NK-92 (cell line): ENCODE results near the gene TLR10.
"Not testable (repeated sequence)": the region's sequence is repeated elsewhere in the genome, so short reads cannot be mapped to it uniquely, and the experiment has no call there.

Experiments used
- DNase-seq: peaks from one replicate; lab custom pipeline; 2025; ENCODE audit not compliant: unreplicated experiment; lab: John Stamatoyannopoulos, UW

TLR10 gene, protein sequence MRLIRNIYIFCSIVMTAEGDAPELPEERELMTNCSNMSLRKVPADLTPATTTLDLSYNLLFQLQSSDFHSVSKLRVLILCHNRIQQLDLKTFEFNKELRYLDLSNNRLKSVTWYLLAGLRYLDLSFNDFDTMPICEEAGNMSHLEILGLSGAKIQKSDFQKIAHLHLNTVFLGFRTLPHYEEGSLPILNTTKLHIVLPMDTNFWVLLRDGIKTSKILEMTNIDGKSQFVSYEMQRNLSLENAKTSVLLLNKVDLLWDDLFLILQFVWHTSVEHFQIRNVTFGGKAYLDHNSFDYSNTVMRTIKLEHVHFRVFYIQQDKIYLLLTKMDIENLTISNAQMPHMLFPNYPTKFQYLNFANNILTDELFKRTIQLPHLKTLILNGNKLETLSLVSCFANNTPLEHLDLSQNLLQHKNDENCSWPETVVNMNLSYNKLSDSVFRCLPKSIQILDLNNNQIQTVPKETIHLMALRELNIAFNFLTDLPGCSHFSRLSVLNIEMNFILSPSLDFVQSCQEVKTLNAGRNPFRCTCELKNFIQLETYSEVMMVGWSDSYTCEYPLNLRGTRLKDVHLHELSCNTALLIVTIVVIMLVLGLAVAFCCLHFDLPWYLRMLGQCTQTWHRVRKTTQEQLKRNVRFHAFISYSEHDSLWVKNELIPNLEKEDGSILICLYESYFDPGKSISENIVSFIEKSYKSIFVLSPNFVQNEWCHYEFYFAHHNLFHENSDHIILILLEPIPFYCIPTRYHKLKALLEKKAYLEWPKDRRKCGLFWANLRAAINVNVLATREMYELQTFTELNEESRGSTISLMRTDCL

DNA sequence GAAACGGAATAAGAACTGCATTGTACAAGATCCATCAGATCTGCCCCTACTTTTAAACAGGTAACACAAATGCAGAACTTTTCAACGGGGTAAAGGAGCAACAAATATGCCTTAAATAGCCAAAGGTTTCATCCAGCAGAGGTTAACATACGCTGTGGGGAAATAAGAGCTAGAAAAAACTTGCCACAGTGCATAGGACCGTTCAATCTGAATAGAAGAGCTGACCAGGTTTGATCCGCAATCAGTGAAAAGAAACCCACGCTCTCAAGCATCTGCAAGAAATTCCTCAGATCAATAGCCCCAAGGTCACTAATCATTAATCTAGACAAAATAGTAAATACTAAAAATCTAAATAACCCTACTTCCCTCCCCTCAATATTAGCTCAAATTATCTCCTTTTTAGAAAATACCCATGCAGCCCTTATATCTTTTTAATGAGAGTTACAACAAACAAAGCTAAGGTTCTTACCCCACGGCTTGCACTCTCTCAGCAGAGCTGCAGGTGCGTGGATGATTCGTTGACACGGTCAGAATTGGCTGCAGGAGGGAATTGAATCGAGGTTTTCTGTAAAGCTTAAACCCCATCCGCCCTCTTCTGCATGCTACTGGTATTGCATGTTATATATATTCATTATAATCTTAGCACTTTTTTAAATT lies at the start of gene TLR10:
Gene TLR10 (minus strand): TSS at position 539 of the 657 bp plus-strand sequence. CDS start 7,400 bp downstream, outside the sequence.
- no peak for DNase-seq

DNA sequence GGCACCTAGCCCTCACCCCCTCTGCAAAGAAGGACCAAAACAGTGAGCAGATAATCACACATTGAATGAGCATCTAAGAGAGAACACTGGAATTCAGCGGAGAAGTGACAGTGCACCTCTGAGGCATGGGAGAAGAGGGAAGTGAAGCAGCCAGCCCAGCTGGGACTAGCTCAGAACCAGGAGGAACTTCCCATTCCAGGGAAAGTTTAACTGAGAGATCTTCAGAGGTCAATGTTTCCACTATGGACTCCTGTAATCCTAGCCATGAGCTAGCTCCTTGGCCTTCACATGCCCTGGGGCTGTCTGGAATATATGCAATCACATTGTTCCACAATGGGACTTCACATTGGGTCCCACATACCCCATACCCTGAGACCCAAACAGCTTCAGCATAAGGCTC lies 49.4 kb upstream of the TLR10 start:
- DNase-seq, result no peak

DNA sequence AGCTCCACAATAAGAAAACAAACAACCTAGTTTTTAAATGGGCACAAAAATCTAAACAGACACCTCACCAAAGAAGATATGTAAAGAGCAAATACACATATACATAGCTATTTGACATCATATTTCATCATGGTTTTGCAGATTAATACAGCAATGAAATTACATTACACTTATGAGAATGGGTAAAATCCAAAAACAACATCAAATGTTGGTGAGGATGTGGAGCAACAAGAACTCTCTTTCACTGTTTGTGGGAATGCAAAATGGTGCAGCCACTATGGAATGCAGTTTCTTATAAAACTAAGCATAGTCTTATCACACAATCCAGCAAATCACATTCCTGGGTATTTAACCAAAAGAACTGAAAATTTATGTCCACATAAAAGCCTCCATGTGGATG lies 48.9 kb upstream of the TLR10 start:
- DNase-seq, result no peak

DNA sequence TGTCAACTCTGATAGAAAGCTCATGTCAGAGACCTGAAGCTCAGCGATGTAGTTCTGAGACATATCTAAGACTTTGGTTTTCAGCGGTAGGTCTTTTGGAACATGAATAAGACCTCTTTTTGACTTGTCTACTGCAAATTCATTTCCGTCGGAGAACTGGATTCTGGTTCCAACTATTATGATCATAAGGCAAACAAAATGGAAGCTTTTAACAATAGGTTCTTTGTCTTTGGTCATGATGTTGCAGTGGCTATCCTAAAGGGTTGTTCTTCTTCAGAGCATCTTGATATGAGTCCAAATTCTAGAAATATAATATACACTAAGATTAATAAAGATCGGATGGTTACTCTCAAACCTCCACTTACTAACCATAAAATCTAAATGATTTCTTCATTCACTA lies 46.4 kb upstream of the TLR10 start:
- DNase-seq, result no peak

DNA sequence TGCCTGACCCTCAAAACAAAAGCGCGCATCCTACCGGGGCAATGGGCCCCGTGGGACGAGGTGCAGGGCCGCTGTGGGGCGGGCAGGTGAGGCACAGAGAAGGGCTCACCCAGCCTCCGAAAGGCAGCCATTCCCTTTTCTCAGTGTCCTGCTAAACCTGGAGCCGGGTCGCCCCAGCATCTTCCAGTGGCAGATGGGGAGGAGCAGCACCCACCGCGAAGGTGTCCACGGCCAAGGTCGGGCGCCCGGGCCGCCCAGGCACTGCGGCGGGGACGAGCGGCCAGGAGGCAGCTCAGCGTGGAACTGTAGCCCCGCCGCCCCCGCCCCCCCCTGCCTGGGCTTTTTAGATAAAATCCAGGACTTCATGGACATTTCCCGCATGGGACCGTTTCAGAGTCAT lies 41.0 kb upstream of the TLR10 start:
- no peak for DNase-seq

DNA sequence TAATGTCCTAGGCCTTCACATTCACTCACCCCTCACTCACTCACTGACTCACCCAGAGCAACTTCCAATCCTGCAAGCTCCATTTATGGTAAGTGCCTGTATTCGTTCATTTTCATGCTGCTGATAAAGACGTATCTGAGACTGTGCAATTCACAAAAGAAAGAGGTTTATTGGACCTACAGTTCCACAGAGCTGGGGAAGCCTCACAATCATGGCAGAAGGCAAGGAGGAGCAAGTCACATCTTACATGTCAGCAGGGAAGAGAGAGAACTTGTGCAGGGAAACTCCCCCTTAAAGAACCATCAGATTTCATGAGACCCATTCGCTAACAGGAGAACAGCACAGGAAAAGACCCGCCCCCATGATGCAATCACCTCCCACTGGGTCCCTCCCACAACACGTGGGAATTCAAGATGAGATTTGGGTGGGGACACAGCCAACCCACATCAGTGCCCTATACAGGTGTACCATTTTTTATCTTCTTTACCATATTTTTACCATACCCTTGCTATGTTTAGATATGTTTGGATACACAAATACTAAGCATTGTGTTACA lies 40.0 kb upstream of the TLR10 start:
- DNase-seq, result no peak

DNA sequence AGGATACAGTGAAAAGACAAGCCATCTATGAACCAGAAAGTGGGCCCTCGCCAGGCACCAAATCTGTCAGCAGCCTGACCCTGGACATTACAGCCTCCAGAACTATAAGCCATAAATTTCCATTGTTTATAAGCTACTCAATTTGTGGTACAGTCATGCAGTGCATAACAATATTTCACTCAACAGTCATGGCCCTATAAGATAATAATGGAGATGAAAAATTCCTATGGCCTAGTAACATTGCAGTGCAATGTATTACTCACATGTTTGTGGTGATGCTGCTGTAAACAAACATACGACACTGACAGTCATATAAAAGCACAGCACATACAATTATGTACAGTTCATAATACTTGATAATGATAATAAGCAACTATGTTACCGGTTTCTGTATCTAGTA lies 38.9 kb upstream of the TLR10 start:
- DNase-seq, result no peak

DNA sequence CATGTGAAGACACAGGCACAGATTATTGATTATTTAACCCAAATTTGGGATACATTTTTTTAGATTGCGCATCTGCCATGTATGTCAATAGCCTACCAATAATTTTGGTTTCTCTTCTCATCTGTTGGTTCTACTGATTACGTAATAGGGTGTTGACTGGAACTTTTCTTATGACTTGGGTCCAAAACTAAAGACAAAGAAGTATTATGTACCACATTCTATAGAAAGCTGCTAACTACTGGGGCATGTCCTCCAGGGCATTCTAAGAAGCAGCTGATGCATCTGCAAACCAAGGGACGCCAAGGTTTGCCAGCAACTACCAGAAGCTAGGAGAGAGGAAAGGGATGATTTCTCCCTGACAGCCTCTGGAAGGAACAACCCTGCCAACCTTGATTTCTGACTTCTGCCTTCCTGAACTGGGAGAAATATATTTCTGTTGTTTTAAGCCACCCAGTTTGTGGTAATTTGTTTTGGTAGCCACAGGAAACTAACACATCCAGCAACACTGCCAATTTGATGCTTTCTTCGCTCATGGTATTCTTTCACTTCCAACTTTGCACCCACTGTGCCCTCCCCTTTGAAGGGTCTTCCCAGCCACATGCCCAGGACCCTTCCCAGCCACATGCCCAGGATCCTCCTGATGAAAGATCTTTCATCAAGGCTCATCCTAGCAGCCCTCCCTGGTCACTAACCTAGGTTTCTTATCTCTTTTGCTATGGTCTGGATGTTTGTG lies 37.7 kb upstream of the TLR10 start:
- DNase-seq, result no peak

DNA sequence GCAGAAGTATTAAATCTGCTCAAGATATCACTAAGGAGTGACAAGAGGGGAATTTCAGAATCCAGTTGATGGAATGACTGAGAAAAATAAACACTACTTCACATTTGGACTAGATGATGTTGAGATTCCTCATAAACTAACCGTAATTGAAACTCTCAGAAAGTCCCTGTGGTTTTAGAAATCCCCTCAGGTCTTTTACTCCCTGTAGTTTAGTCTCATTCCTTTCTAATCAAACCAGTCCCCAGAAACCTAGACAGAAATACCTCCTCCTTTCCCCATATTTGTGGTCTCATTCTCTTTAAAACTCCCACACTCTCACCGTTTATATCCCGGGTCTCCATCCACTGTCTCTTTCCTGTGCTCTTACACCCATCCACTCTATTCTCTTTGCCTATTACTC lies 36.8 kb upstream of the TLR10 start:
- DNase-seq, result no peak

DNA sequence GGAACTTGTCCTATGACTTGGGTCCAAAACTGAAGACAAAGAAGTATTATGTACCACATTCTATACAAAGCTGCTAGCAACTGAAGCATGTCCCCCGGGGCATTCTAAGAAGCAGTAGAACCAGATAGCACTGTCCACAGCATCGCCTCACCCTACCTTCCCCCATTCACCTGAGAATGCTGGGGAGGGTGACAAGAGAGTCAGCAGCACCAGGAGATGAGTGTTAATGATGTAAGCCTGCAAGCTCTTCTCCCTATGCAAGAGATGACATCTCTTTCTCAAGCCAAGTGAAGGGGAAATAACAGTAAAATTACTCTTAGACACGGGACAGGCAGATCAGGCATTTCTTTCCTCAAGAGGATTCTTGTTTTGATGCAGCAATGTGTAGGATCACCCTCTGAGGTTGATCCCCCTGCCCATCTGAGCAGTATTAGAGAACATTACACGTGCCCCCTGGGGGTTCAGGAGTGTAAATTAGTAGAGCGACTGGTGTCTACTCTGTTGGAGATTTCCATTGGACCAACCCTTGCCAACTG lies 35.7 kb upstream of the TLR10 start:
- DNase-seq, result no peak

DNA sequence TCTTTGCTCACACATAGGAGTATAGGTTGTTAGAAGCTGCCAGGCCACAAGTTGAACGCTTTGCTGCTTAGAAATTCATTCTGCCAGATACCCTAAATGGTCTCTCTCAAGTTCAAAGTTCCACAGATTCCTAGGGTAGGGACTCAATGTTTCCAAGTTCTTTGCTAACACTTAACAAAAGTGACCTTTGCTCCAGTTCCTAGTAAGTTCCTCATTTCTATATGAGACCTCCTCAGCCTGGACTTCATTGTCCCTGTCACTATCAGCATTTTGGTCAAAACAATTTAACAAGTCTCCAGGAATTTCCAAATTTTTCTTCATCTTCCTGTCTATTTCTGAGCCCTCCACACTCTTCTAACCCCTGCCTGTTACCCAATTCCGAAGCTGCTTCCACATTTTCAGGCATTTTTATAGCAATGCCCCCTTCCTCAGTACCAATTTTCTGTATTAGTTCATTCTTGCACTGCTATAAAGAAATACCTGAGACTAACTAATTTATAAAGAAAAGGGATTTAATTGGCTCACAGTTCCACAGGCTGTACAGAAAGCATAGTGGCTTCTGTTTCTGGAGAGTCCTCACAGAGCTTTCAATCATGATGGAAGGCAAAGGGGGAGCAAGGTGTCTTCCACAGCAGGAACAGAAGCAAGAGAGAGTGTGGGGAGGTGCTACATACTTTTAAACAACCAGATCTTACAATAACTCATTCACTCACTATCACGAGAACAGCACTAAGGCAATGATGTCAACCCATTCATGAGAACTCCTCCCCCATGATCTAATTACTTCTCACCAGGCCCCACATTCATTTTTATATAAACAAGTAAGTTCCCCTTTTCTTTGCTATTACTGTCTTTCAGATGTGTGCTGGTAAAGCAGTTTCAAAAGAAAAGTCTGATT lies 33.3 kb upstream of the TLR10 start:
- DNase-seq, result no peak

DNA sequence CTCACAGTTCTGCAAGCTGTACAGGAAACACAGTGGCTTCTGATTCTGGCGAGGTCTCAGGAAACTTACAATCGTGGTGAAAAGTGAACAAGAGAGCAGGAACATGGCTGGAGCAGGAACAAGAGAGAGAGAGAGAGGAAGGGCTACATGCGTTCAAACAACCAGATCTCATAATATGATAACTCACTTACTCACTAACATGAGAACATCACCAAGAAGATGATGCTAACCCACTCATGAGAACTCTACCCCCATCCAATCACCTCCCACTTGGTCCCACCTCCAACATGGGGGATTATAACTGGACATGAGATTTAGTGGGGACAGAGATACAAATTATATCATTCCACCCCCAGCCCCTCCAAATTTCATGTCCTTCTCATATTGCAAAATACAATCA lies 31.6 kb upstream of the TLR10 start:
- DNase-seq, result no peak

DNA sequence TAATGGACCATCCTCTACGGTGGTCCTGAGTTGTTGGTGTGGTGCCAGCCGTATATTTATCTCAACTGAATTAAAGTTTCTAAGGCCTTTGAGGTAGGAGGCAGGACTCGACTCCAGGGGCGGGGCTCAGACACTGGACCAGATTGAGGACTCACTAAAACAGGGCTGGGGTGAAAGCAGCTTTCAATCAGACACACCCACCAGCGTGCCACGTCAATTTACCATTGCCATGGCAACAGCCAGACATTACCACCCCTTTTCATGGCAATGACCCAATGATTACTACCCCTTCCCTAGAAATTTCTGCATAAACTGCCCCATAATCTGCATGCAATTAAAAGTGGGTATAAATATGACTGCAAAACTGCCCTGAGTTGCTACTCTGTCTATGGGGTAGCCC lies 28.5 kb upstream of the TLR10 start:
- DNase-seq, result no peak

DNA sequence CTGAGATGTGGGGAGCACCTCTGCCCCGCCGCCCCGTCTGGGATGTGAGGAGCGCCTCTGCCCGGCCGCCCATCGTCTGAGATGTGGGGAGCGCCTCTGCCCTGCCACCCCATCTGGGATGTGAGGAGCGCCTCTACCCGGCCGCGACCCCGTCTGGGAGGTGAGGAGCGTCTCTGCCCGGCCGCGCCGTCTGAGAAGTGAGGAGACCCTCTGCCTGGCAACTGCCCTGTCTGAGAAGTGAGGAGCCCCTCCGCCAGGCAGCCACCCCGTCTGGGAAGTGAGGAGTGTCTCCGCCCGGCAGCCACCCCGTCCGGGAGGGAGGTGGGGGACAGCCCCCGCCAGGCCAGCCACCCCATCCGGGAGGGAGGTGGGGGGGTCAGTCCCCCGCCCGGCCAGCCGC lies 24.7 kb upstream of the TLR10 start:
- not testable (repeated sequence) for DNase-seq

DNA sequence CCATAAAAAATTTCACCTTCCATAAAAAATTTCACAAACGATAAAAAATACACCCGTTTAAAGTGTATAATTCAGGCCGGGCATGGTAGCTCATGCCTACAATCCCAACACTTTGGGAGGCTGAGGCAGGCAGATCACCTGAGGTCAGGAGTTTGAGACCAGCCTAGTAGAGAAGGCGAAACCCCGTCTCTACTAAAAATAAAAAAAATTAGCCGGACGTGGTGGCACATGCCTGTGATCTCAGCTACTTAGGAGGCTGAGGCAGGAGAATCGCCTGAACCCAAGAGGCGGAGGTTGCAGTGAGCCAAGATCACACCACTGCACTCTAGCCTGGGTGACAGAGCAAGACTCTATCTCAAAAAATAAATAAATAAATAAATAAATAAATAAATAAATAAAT lies 23.5 kb upstream of the TLR10 start:
- not testable (repeated sequence) for DNase-seq

DNA sequence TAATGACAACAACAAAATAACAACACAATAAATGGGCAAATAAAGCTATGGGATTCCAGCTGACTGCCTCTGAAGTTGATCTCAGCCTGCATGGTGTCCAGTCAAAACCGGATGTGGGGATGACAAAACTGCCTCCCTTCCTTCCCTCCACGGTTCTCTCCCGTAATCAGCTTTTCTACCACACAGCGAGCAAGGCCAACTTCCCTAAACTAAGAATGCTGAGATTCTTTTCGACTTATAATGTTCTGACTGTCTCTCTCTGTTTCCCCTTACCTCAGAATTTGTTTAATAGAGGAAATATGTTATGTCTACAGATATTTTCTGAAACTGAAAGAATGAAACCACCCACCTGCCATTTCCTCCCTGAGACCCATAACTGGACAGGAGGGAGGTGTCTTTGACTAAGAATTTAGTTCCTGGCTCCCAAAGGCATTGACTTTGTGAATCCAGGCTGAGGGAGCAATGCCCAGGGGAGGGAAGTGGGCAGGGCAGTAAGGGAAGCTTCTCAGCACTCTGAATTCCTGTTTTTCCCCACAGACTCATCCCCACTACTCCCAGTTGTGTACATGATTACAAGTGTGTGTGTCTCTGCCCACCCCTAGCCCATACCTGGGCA lies 22.8 kb upstream of the TLR10 start:
- DNase-seq, result no peak

DNA sequence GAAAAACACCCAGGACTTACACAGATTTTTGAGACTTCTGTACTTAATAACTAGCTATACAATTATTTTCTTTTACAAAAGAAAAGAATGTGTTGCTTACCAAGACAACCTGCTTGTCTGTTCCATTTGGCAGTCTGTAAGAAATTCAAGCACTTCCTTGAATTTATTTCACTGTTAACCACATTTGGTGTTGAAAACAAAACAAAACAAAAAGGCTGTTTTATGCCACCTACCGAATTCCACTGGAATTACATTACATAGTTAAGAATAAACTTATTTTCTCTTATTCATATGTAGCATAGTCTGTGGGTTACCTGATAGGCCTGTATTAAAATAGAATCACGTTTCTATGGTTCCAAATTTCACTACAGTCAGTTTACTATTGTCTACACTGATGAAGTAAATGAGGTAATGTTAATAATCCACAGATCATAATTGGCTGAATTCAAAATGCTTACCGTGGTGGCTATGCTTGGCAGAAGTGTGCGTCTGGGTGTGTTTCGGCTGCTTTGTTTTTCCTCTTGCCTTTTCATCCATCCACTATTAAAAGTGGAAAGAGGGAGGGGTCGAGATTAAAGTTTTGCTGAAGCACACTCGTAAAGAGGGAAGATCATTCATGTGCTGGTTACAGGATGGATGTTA lies 22.0 kb upstream of the TLR10 start, which contains the start of gene TLR1:
Gene TLR1 (minus strand): TSS at position 138 of the 642 bp plus-strand sequence. CDS start 5,960 bp downstream, outside the sequence.
- no peak for DNase-seq

DNA sequence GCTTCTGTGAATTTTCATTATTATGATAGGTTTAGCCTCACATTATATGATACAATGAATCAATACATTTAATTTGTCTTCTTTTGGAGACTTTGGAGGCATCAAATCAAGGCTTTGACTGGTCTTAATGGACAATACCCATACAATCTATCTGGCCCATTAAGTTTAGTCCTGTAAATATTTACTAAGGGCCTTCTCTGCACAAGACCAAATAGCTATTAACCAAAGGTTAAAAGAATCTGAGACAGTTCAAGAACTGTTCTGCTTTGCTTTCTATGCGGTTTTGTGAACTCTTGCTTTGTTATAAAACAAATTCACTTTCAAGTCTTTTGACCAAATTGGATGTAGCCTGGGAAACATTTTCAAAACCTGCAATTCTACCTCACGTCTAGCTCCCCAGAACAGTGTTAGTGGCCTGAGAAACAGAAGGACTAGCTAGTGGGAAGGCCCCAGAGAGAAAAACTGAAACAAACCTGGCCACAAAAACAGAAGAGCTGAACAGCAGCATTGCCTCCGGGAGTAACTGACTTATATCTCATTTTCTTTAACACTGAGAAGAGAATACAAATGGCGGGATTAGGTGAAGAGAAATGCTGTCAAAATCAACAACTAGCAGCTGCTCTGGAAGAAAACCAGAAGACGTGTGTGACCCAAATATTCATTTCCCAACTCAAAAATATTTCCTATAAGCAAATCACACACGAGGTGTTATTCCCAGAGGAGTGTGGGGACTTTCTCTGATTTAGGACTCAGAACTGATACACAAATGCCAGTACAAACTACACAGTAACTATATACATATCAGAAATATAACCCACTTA lies 21.3 kb upstream of the TLR10 start:
- DNase-seq, result no peak
